ENCODE measurements around the gene CPAMD8.

The CPAMD8 gene

DNA sequence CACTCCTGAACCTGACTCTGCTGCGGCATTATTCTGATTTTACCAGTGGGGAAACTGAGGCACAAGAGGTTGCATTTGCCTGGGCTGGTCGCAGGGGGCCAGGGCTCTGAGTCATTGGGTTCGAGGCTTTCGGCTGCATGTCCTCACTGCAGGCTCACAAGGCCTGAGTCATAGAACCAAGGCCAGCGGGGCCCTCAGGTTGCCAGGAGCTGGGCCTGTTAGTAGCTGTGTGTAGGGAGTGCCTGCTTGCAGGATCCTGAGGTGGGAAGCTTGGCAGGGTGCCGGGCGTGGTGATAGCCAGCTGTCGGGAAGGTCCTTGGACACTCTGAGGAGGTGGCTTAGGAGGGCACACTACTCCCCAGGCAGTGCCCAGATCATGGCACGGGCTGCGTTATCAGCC, 159.4 kb downstream of the CPAMD8 start:
- no peak for DNase-seq

GRCh38 chr19:16862826-16863415, 163.7 kb downstream of the CPAMD8 start:
- no peak for DNase-seq

- DNase-seq, result no peak
Measured at GRCh38 chr19:16861834-16862233, 164.8 kb downstream of the CPAMD8 start.

DNA sequence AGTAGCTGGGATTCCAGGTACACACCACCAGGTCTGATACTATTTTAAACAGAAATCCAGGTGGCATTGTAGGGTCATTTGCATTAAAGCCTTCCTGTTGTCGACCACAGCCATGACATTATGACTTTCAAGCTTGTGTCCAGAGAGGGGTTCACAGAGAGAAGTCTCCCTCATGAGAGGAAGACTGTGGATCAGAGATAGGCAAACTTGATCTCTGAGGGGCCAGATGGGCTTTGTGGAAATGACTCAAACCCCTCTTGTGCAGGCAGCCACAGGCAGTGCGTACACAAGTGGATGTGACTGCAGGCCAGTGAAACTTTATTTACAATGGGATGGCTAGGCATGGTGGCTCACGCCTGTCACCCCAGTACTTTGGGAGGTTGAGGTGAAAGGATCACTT, 165.6 kb downstream of the CPAMD8 start:
- DNase-seq, result no peak

- no peak for DNase-seq
Measured at GRCh38 chr19:16860118-16860517, 166.5 kb downstream of the CPAMD8 start.

GRCh38 chr19:16859626-16860025, 167.0 kb downstream of the CPAMD8 start:
- no peak for DNase-seq

GRCh38 chr19:16856091-16856490, 170.5 kb downstream of the CPAMD8 start:
- DNase-seq, result no peak

- no peak for DNase-seq
Measured at GRCh38 chr19:16853066-16853465, 173.5 kb downstream of the CPAMD8 start.

DNA sequence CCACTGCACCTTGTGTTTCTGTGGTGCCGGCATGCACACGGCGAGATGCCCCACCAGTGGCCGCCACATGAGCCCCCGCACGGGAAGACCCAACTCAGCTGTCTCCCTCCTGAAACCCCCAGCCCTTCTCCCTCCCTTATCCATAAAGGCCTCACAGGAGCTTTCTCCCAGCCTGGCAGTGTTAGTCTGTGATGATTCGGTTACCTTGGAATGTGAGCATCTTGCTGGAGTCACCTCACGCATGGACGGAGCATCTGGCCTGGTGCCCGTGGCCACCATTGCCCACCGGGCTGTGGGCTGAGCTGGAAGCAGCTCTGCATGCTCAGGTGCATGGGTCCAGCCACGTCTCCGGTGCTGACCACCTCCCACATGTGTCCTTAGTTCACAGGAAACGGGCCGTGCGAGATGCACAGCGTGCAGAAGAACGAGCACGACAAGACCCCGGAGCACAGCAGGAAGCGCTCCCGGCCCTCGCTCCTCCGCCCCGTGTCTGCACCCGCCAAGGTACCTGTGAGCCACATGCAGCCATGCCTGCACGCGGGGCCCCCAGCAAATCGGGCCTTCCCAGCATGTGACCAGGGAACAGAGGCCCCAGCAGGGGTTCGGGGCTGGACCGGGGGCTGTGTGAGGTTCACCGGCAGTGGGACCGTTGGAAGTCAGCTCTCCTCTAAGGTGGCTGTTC, 175.4 kb downstream of the CPAMD8 start:
- no peak for DNase-seq

GRCh38 chr19:16850133-16850532, 176.5 kb downstream of the CPAMD8 start:
- DNase-seq, result no peak

- DNase-seq, result no peak
Measured at GRCh38 chr19:16849168-16849567, 177.4 kb downstream of the CPAMD8 start.

DNA sequence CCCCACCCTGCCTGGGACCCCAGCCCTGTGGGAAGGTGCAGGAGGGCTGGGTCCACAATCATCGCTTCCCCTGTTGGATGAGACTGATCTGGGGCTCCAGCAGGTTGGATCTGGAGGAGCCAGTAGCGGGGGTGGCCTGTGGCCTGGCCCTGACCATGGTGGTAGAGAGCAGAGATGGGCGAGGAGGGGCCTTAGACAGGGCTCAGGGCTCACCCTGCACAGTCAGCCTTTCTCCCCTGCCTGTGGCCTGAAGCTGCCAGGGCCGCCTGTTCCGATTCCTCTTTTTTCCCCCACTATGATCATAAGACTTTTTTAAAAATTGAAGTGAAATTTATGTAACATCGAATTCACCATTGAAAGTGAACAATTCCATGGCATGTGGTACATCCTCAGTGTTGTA, 179.2 kb downstream of the CPAMD8 start:
- no peak for DNase-seq

- no peak for DNase-seq
Measured at GRCh38 chr19:16846901-16847300, 179.7 kb downstream of the CPAMD8 start.
